ENCODE results near the gene TGFBR1.
A peak's percentile ranks its signal among the peaks of the same experiment; 100 is the strongest.

DNA sequence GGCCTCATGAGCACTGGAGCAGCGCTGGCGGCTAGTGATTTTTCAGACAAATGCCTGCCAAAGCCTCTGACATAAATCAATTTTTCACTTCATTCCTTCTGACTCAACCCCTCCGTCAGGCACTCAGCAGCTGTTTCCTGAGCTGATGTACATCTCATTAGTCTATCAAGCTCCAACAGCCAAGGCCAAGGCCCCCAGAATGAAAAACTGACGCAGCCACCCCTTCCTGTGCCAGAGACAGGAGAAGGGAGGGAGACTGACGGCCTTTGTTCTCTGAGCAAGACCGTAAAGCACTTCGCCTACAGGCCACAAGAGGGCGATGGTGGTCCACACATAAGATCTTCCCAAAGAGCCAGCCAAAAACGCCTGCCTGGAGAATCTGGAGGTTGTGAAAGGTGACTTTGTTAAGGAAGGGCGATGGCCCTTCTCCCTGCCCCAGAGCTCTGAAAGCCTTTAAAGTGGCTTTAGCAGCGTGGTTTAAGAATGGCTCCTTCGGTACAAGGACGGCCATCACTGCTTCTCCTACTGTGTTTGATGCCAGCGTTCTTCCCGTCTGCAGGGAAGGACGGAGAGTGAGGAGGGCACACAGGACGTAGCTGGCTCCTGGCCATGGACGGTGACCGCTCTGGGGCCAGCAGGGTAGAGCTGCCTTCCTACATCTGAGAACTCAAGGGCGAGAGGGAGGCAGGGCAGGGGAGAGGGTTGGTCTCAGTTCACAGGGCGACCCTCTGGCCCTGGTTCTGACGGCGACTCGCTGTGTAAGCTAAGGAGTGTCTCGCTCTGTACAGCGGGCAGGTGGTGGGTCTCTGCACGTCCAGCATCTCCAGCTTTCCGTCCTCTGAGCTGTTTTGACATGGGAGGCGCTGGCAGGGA, 79.8 kb downstream of the TGFBR1 start:
- no peak for TF ChIP-seq EZH2 (IDR thresholded peaks at IDR 0.05; ENCODE audit: borderline replicate concordance)
- TF ChIP-seq, protein P1, sequence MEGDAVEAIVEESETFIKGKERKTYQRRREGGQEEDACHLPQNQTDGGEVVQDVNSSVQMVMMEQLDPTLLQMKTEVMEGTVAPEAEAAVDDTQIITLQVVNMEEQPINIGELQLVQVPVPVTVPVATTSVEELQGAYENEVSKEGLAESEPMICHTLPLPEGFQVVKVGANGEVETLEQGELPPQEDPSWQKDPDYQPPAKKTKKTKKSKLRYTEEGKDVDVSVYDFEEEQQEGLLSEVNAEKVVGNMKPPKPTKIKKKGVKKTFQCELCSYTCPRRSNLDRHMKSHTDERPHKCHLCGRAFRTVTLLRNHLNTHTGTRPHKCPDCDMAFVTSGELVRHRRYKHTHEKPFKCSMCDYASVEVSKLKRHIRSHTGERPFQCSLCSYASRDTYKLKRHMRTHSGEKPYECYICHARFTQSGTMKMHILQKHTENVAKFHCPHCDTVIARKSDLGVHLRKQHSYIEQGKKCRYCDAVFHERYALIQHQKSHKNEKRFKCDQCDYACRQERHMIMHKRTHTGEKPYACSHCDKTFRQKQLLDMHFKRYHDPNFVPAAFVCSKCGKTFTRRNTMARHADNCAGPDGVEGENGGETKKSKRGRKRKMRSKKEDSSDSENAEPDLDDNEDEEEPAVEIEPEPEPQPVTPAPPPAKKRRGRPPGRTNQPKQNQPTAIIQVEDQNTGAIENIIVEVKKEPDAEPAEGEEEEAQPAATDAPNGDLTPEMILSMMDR (IDR thresholded peaks at IDR 0.05; ENCODE audit: poor library complexity) = peak; percentile 96
